IMR-90 (cell line): ENCODE data around the gene GATA1.

Source experiments
- CHD1 ChIP-seq: IDR thresholded peaks from 2 replicates; pipeline ENCODE4 v1.6.1; 2012; ENCODE audit warnings: low read depth, low read length, improper control_type of control experiment
- CTCF ChIP-seq: conservative IDR thresholded peaks from 2 replicates; pipeline ENCODE4 v1.5.1; 2012; ENCODE audit warnings: mild to moderate bottlenecking, low read depth, low read length, improper control_type of control experiment
- MAFK ChIP-seq: IDR thresholded peaks from 2 replicates; pipeline ENCODE4 v1.6.1; 2012; ENCODE audit warnings: low read depth, low read length, improper control_type of control experiment
- POLR2A ChIP-seq: IDR thresholded peaks from 2 replicates; pipeline ENCODE4 v1.6.1; 2012; ENCODE audit warnings: mild to moderate bottlenecking, low read depth, low read length
- RAD21 ChIP-seq: IDR thresholded peaks from 2 replicates; pipeline ENCODE4 v1.6.1; 2012; ENCODE audit warnings: low read length, improper control_type of control experiment
- RFX5 ChIP-seq: IDR thresholded peaks from 2 replicates; pipeline ENCODE4 v1.8.0; 2012; ENCODE audit warnings: low read depth, mild to moderate bottlenecking, low read length, moderate library complexity
- SMC3 ChIP-seq: fragments of 150-350 bp; IDR thresholded peaks from 2 replicates; pipeline ENCODE4 v1.6.1; 2016; ENCODE audit warnings: low read depth, mild to moderate bottlenecking, antibody characterized with exemption, low read length, moderate library complexity
- USF2 ChIP-seq: fragments of 150-350 bp; IDR thresholded peaks from 2 replicates; pipeline ENCODE4 v1.6.1; 2017; ENCODE audit warnings: mild to moderate bottlenecking, antibody characterized with exemption, low read length, low read depth

DNA sequence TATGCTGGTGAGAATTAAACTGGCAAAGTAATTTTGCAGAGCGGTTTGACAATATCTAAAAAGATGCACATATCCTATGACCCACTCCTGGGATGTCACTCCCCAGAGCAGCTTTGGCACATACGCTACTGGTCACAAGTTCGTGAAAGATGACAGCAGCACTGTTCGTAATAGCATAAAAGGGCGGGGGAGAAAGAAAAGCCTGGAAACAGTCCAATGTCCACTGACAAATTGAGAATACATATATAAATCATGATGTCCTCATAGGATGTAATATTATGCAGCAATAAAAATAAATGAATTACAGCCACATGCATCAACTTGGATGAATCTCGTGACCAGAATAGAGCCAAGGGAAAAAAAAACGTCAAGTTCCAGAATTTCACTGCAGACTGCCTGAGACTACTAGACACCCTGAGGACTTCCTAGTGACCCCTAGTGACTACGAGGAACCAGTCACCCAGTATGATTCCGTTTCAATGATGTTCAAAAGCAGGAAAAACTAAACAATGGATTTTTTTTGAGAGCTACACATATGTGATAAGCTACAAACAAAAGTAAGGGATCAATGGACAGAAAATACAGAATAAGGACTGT is 47.2 kb downstream of the GATA1 start:
- no peak for TF ChIP-seq CTCF
- no peak for TF ChIP-seq POLR2A
- TF ChIP-seq CHD1, result no peak
- TF ChIP-seq USF2, result no peak
- no peak for TF ChIP-seq MAFK
- TF ChIP-seq RAD21, result no peak
- TF ChIP-seq RFX5, result no peak
- TF ChIP-seq SMC3, result no peak
